Endodermal cell (in vitro differentiated cells): ENCODE results near the gene RAC2. TPM values are rescaled to one million over a fixed set of nuclear protein-coding genes. Genes with fewer than 3 reads are reported as not detected.

Experiments
- DNase-seq: peaks from one replicate; pipeline ENCODE4 v3.0.0-alpha.2; 2017
- H3K27ac ChIP-seq: 2 replicates; pipeline ENCODE4 v1.5.1; 2013; ENCODE audit warnings: mild to moderate bottlenecking, low read depth, low read length, moderate library complexity
- H3K27me3 ChIP-seq: 2 replicates; pipeline ENCODE4 v1.6.1; 2013; ENCODE audit warnings: mild to moderate bottlenecking, low read length, moderate library complexity; ENCODE audit not compliant: insufficient read depth, control insufficient read depth, poor library complexity, severe bottlenecking
- H3K36me3 ChIP-seq: 2 replicates; pipeline ENCODE4 v1.7.0; 2013; ENCODE audit warnings: mild to moderate bottlenecking, low read length, moderate library complexity; ENCODE audit not compliant: control insufficient read depth, insufficient read depth
- H3K4me1 ChIP-seq: one replicate; pipeline ENCODE4 v1.7.0; 2013; ENCODE audit warnings: low read length; ENCODE audit not compliant: control insufficient read depth, insufficient read depth
- H3K4me3 ChIP-seq: 2 replicates; pipeline ENCODE4 v1.5.1; 2013; ENCODE audit warnings: mild to moderate bottlenecking, low read length, moderate library complexity
- H3K9ac ChIP-seq: 2 replicates; pipeline ENCODE4 v1.6.1; 2013; ENCODE audit warnings: mild to moderate bottlenecking, low read length, moderate library complexity; ENCODE audit not compliant: poor library complexity, severe bottlenecking; ENCODE audit errors: extremely low read depth
- H3K9me3 ChIP-seq: 2 replicates; pipeline ENCODE4 v1.6.1; 2013; ENCODE audit warnings: mild to moderate bottlenecking, low read length, moderate library complexity; ENCODE audit not compliant: control insufficient read depth
- H3K27ac Mint-ChIP-seq: 2 replicates; pipeline ENCODE4 v1.8.0; 2020; ENCODE audit warnings: mixed read lengths
- H3K27me3 Mint-ChIP-seq: 2 replicates; pipeline ENCODE4 v1.8.0; 2021; ENCODE audit warnings: mild to moderate bottlenecking, mixed read lengths; ENCODE audit not compliant: insufficient read depth
- H3K36me3 Mint-ChIP-seq: 2 replicates; pipeline ENCODE4 v1.8.0; 2020; ENCODE audit warnings: low read depth, mixed read lengths
- H3K4me1 Mint-ChIP-seq: 2 replicates; pipeline ENCODE4 v1.8.0; 2020; ENCODE audit warnings: mixed read lengths
- H3K4me3 Mint-ChIP-seq: 2 replicates; pipeline ENCODE4 v1.8.0; 2020; ENCODE audit warnings: mild to moderate bottlenecking, moderate library complexity, mixed read lengths
- H3K9me3 Mint-ChIP-seq: 2 replicates; pipeline ENCODE4 v1.8.0; 2020; ENCODE audit warnings: mild to moderate bottlenecking, mixed read lengths
- CTCF ChIP-seq: fragments of 200-600 bp; sonication (generic); conservative IDR thresholded peaks from 2 replicates; pipeline ENCODE4 v1.5.0; 2021; ENCODE audit warnings: antibody characterized with exemption, mild to moderate bottlenecking
- WGBS, 2 experiments: methylation state at CpG; one replicate each; pipeline versions ENCODE4 v1.1.5 to v1.1.7; 2013; ENCODE audit warnings: missing lambda C conversion rate in 2 of 2, mixed read lengths in 1 of 2; ENCODE audit not compliant: insufficient coverage in 1 of 2, insufficient read length in 1 of 2; 5-methylcytosine and 5-hydroxymethylcytosine counted together
- total RNA-seq, 2 donors: library from RNA; stranded (reverse); fragmentation: NEBNext Ultra II Directional in 1 of 2; extraction: Animal tissue kit (Norgen Biotek cat#: 25700) in 1 of 2; gene quantifications; 2 replicates in 1 of 2; 3 replicates in 1 of 2; pipeline ENCODE4 v1.2.1, GENCODE V29; 2021

Gene RAC2
- total RNA-seq, 2 donors from 2014 or later, result 4.5 to 5.6 TPM

- peak overlapping the region; percentile 44 for H3K27ac Mint-ChIP-seq
- peak overlapping the region; percentile 58 for H3K27ac ChIP-seq
- H3K9ac ChIP-seq, result no peak overlapping the region
- peak overlapping the region; percentile 70 for H3K4me3 Mint-ChIP-seq
- peaks cover 24% of the 10 kb centered on the region for H3K9me3 Mint-ChIP-seq
- H3K27me3 Mint-ChIP-seq, result no peaks in the 10 kb centered on the region
- peaks cover 16% of the 10 kb centered on the region for H3K4me1 ChIP-seq
- peaks cover 27% of the 10 kb centered on the region for H3K4me1 Mint-ChIP-seq
- H3K9me3 ChIP-seq, result peaks cover 21% of the 10 kb centered on the region
- DNase-seq, result no peak
- 80 to 86% methylated on average over 3 to 12 of the region's 12 CpGs for WGBS, 2 experiments
- TF ChIP-seq CTCF, result no peak
- H3K36me3 Mint-ChIP-seq, result peaks cover 16% of the 10 kb centered on the region
- H3K36me3 ChIP-seq, result no peaks in the 10 kb centered on the region
- peak overlapping the region; percentile 79 for H3K4me3 ChIP-seq
- H3K27me3 ChIP-seq, result no peaks in the 10 kb centered on the region
Measured at GRCh38 chr22:37197451-37198257, 46.4 kb downstream of the RAC2 start.

- H3K4me1 Mint-ChIP-seq, result peaks cover 25% of the 10 kb centered on the region
- H3K9me3 Mint-ChIP-seq, result peaks cover 32% of the 10 kb centered on the region
- peak overlapping the region; percentile 7 for H3K27ac Mint-ChIP-seq
- Histone ChIP-seq H3K9ac (no peak overlapping the region), H3K27me3 (no peaks in the 10 kb centered on the region), H3K4me3 (no peak overlapping the region), H3K9me3 (peaks cover 24% of the 10 kb centered on the region), H3K36me3 (no peaks in the 10 kb centered on the region), H3K4me1 (peaks cover 16% of the 10 kb centered on the region), H3K27ac (no peak overlapping the region)
- peak; percentile 37 for TF ChIP-seq CTCF
- H3K27me3 Mint-ChIP-seq, result no peaks in the 10 kb centered on the region
- H3K4me3 Mint-ChIP-seq, result peak overlapping the region; percentile 70
- 80 to 81% methylated on average over 7 to 14 of the region's 14 CpGs for WGBS, 2 experiments
- peaks cover 18% of the 10 kb centered on the region for H3K36me3 Mint-ChIP-seq
- DNase-seq, result no peak
Measured at GRCh38 chr22:37196539-37197450, 47.3 kb downstream of the RAC2 start.

GRCh38 chr22:37195921-37196320 is 48.1 kb downstream of the RAC2 start:
- Histone ChIP-seq H3K27me3 (no peaks in the 10 kb centered on the region), H3K27ac (no peak overlapping the region), H3K36me3 (no peaks in the 10 kb centered on the region), H3K4me3 (no peak overlapping the region), H3K4me1 (peaks cover 14% of the 10 kb centered on the region), H3K9ac (no peak overlapping the region), H3K9me3 (peaks cover 31% of the 10 kb centered on the region)
- 96 to 100% methylated on average over 4 of the region's 4 CpGs for WGBS, 2 experiments
- peaks cover 18% of the 10 kb centered on the region for H3K36me3 Mint-ChIP-seq
- H3K9me3 Mint-ChIP-seq, result peaks cover 34% of the 10 kb centered on the region
- no peak overlapping the region for H3K4me3 Mint-ChIP-seq
- no peak overlapping the region for H3K27ac Mint-ChIP-seq
- peaks cover 21% of the 10 kb centered on the region for H3K4me1 Mint-ChIP-seq
- no peaks in the 10 kb centered on the region for H3K27me3 Mint-ChIP-seq
- DNase-seq, result no peak
- no peak for TF ChIP-seq CTCF
